Right renal cortex interstitium (tissue), 3 donors: ENCODE results near the gene UNC119. TPM values are rescaled to one million over a fixed set of nuclear protein-coding genes. Genes with fewer than 3 reads are reported as not detected.
"Not testable (repeated sequence)": the region's sequence is repeated elsewhere in the genome, so short reads cannot be mapped to it uniquely, and the experiment has no call there.

Experiments used
- DNase-seq, 3 donors: peaks; one replicate each; pipeline ENCODE4 v3.0.0-alpha.2; 2013; ENCODE audit warnings: low read depth in 3 of 3, low spot score in 2 of 3
- polyA plus RNA-seq, 3 donors: library from polyadenylated mRNA; unstranded; fragments of 120-200 nt; gene quantifications; one replicate each; pipeline ENCODE4 v1.2.1, GENCODE V29; 2013; ENCODE audit not compliant: insufficient read length in 3 of 3

Gene UNC119
- polyA plus RNA-seq, result 10 to 100 TPM; 51.9 to 61.9 (median 57.3) TPM

DNA sequence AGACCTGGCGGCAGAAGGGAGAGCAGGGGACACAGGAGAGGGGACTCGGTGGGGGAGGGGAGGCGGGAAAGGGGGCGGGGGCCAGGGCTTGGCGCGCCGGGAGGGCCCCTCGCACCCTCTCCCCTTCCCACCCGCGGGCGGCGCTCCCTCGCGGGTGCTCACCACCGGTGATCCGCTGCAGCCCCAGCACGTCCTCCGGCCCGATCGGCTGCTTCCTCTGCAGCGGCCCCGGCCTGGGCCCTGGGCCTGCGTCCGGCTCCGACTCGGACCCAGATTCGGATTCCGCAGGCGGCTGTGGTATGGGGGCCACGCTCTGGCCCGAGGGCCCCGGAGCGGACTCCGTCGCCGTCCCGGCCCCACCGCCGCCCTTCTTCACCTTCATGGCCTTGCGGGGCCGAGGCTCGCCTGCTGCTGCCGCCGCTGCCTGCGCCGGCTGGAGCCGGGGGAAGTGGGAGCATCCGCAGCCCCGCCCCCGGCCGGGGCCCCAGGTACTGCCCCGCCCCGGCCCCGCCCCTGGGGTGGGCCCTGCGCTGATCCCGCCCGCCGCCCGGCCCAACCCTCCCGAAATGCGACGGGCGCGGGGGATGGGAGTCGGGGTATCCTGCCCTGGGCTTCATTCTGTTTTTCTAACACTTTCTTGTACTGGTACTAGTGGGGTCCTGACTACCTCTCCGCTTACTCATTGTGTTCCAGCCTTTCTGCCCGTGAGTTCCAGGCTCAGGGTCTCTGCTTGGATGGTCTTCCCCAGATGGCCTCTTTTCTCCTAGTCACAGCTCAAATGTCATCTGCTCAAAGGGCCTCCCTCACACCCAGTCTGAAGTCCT, at the start of gene UNC119:
TSS of gene UNC119 (minus strand) at position 449 of the 824 bp plus-strand sequence. CDS start at position 382, 67 bp downstream.
- peak; percentile 67 to 75 (median 72) for DNase-seq

DNA sequence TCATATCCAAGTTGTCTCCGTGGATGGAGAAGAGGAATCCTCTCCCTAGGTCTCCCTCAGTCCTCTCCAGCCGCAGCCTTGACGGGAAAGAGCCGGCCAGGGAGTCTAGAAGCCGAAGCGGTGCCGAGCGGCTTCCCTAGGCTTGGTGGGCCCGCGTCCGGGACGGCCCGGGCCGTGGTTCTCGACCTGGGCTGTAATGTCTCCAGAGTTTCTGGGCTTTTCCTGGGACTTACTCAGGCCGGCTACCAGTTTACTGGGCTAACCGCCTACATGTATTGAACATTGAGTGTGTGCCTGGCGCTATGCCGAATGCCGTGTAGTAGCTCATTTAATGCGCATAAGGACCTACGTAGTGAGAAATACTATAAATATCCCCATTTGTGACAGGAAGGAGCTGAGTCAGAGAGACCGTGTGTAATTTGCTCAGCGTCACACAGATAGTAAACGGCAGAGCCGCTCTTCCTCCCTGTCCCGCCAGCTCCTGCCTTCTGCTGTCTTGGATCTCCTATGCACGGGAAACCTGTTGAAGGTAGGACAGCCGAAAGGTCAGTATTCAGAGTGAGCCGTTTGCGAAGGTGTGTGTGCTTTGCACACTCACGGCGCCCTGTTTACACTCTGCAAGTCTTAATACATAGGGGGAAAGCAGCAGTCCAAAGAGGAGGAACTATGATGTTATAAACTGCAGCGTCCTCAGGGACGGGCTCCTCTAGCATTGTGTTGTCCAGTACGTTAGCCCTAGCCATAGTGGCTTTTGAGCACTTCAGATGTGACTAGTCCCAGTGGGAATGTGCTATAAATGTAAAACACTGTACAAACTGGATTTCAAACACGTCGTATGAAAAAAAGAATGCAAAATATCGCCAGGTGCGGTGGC, 47.1 kb upstream of the UNC119 start:
- DNase-seq, result peak in 1 of 3 donors; percentile 48

DNA sequence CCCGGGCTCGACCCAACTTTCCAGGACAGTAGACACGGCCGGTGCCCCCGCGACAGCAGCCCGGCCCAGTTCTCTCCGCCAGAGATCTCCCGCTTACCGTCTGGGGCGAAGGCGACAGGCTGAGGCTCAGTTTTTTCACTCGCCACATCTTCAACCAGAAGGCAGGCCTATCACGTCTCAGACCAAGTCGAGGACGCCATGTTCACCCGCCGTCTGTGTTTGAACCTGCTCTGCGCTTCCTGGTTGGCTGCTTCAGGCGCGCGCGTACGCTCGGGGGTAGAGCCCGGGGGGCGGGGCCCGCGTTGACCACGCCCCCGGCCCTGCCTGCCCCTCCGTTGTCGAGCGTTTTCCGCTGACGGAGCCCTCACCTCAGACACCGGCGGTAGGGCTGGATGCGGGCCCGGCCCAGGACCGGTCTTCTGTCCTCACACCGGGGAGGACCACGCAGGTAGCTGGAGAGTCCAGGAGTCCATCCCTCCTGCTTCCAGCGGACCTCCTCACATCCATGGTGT, 46.4 kb upstream of the UNC119 start, which contains the start of gene SPAG5:
TSS of gene SPAG5 (minus strand) at position 227 of the 512 bp plus-strand sequence. CDS start at position 148, 79 bp downstream.
- DNase-seq, result peak; percentile 66 to 85 (median 80)

DNA sequence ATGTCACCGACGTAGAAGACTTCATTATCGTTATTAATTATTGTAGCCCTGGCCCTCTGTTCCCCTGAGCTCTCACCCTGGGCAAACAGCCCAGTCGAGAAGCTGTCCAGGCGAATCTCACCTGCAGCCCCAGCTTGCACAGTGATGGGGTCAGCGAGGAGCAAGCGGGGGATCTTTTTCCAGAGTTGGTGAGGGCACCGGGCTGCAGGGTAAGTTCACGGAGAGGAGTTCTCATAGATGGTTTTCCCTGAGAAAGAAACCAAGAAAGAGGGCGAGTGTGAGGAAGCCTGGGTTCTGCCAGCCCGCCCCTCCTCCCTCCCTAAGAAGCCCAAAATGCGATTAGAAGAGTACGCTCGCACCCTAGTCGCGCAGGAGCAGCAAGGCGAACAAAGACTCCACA, 46.0 kb upstream of the UNC119 start:
- no peak for DNase-seq

DNA sequence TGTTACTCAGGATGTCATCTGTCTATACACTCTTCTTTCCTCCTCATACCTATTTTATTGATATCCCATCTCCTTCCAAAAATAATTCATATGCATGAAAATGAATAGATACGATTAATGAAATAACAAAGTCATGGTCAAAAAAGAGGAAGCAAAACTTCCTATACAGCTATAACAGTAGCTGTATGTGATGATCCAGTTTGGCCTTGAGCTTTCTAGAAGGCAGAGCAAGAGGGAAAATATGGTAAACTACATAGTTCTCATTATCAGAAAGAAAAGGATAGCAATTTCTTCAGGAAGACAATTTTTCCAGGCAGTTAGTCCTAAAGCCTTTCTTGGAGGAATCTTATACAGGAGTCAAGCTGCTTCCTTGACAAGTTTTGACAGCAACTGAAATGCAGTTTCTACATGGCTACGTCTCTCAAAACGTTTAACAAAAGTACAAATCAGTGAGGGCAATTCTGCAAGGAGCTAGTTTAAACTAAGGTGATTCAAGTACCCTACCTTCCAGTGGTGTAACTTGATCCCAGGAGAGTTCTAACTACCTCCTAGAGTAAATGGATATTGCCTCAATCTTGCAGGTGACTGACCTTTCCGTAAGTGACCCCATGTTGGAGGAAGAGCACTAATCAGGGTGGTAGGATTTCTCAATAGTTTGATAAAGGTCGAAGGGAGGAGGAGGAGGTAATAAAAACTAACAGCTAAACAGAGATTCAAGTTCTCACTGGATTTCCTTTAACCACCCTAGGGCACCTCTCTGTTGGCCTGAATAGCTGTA, 45.4 kb upstream of the UNC119 start:
- no peak for DNase-seq

DNA sequence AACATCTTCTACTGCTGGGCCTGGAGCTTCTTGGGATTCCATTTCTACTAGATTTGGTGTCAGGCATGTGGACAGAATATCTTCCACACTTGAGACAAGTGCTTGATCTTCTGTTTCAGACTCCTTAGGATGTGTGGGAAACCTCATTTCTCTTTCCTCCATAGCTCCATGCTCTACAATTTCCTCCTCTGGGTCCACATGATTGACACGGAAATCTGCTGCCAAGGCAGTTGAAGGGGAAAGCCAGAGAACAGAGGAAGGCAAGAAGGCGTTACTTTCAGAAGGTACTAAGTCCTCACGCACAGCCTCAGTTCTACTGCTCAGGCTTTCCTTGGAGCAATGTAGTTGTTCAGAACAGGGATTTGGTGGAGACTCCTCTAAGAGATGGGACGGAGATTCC, 39.8 kb upstream of the UNC119 start:
- no peak for DNase-seq

DNA sequence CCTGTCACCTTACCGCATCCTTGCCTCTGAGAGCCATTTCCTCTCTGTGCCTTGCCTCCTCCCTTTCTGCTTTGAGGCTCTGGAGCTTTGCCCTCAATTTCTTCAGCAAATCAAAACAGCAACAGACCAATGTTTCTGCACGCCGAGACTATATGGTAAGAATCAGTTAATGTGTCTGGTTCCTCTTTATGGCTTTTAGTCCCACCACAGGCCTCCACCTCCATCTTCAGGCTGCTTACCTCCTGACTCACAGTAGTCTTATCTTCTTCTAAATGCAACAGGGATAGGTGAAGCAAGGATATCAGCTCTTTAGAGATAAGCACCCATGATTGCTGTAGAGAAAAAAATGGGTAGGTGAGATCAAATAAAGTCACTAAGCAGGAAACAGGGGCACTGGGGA, 33.4 kb upstream of the UNC119 start:
- DNase-seq, result no peak

DNA sequence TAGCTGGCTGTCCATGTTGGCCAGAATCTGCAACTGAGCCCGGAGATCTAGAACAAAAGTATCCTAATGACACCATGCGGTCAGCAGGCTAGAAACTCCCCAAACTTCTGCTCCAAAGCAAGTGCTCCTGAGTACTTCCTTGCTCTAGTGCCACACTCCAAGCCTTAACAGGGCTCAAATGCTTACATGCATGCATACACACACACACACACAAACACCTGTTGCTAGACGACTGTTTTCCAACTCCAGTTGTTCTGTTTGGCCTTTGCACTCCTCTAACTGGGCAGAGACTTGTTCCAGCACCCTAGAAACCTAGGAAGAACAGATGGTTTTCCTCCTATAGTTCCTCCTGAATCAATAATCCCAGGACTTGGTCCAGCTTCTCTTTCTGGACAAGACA, 32.0 kb upstream of the UNC119 start:
- no peak for DNase-seq

DNA sequence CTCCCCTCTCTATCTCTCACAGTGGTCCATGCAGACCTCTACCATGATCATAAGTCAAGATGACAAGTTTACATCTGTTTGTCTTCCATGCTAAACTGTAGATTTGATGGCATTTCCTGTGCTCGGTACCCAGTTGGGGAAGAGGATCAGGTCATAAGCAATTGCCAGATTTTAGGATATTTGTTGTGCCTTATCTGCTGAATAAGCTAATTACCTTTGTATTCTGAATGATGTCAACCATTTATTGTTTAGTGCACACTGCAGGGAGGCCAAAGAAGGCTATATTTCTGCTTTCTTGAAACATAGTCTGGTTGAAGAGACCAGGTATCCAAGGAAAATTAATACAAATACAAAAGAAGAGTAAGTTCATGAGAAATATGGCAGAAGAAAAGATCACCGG, 30.1 kb upstream of the UNC119 start:
- DNase-seq, result no peak

DNA sequence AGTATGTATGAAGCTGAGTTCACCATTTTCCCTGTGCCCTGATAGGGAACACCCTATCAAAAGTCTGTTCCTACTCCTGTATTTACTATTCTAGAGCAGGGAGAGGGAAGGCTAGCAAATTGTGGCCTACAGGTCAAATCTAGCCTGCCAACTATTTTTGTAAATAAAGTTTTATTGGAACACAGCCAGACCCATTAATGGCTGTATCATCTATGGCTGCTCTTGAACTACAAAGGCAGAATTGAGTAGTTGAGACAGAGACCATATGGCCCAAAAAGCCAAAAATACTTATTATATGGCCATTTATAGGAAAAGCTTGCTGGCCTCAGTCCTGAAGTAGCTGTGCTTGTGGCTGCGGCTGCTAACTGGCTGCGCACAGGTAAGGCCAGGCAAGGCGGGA, 28.5 kb upstream of the UNC119 start:
- no peak for DNase-seq

DNA sequence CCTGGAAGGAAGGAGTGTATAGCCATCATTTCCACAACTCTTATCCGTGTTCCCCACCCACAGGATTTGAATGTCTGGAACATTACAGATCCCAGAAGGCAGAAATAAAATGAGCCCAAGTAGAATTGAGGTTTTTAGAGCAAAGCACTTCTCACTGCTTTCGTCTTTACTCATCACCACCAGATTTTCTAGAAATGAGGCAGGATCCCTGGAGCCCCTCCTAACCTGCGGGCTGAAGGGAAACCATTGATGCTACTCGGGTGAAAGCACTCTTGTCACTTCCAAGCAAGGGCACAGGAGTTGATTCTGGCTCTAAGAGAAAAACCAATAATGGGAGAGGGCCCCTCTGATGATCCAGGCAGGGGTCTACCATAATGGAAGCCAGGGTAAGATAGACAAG, 27.1 kb upstream of the UNC119 start:
- no peak for DNase-seq

DNA sequence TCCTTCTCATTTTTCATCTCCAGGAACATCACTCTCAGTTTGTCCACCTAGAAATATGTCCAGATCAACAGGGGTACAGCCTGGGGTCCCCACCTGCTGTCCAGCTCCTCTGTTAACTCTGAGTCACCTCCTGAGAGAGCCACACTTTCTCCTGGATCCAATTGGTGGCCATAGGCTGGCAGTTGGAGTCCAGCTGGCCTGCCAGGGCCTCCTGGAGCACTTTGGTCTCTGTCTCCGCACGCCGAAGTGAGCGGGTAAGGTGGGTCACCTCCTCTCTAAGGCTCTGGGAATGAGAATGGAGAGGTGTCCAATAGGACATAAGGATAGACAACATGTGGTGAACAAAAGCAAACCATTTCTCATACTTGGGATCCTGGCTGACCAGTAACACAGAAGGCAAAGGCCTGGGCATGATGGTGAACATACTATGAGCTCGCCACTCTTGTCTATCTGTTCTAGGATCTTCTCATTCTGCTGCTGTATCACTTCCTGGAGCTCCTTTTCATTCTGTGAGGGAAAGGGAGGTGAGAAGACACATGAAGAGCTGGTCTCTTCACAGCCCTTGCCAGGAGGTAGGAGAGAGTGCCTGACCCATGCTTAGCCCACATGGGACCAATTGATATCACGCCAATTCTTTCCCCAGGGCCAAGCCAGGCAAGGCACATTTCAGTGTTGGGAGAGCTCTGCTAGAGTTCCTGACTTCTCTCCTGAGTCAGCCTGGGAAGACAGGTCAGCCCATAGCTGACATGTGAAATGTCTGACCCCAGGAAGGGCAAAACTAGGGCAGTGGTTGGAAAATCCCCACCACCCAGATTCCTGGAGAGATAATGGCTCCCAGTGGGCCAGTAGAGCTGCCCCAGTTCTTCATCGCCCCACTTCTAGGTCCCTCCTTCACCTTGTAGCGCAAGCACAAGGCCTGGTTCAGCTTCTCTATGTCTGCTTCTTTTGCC, 26.1 kb upstream of the UNC119 start:
- no peak for DNase-seq

DNA sequence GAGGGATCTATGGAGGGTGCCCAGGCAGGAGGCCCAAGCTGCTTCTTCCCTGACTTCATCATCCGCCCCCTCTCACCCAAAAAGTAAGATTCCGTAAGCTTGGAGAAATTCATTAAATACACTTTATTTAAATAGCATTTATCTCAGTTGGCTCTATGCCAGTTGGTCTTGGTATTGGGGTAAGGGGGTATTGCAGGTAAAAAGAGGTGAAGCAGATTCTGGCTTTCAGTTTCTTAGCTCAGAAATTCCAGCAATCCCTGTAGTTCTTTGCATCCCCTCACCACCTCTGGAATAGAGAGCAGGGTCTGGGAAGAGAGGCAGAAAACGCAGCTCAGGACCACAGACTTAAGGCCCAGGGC, 25.0 kb upstream of the UNC119 start:
- no peak for DNase-seq

DNA sequence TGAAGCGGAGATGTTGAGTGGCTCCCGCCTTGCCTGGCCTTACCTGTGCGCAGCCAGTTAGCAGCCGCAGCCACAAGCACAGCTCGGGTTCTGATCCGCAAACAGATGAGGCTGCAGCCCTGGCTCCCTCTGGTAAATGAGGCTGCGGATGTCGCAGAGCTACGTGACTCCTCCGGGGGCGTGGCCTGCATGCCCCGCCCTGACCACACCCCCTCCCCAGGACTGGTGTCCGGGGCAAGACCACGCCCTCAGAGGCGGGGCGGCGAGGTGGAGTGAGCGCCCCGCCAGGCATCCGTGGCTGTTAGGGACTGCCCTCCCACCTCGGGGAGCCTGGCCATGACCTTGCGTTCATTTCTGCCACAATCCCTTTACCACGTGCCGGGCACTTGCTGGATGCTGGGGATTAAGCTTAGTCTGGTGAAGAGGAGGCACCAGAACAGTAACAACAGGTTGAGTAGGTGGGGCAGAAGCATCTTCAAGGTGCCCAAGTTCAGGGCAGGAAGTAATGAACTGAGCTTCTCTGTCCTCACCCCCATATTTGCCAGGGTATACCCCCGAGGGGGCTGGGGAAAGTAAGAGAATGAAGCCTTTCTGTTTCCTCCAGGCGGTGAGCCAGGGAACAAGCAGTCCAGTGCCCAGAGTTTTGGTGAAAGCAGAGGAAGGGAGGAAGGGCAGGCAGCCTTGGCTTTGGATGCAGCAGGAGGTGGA, 24.5 kb upstream of the UNC119 start, which contains the start of gene ALDOC:
TSS of gene ALDOC (minus strand) at position 138 of the 708 bp plus-strand sequence. CDS start 1,363 bp downstream, outside the sequence.
- peak; percentile 64 to 77 (median 73) for DNase-seq

DNA sequence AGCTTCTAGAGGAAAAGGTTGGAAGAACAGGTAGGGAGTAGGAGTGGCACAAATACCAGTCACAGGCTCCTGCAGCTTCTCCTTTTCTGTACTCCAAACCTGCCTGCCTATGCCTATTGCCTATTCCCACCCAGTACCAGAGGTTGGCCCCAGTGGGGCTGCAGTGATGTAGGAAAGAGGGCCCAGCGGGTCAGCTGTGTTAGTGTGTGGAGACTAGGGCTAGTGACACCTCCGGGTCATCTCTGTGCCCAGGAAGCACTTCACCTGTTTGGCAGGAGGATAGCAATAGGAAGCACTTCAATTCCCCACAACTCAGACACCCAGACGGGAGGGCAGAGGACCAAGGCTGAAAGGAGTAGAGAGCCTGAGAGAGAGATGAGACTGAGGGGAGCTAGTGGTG, 23.6 kb upstream of the UNC119 start:
- not testable (repeated sequence) for DNase-seq

DNA sequence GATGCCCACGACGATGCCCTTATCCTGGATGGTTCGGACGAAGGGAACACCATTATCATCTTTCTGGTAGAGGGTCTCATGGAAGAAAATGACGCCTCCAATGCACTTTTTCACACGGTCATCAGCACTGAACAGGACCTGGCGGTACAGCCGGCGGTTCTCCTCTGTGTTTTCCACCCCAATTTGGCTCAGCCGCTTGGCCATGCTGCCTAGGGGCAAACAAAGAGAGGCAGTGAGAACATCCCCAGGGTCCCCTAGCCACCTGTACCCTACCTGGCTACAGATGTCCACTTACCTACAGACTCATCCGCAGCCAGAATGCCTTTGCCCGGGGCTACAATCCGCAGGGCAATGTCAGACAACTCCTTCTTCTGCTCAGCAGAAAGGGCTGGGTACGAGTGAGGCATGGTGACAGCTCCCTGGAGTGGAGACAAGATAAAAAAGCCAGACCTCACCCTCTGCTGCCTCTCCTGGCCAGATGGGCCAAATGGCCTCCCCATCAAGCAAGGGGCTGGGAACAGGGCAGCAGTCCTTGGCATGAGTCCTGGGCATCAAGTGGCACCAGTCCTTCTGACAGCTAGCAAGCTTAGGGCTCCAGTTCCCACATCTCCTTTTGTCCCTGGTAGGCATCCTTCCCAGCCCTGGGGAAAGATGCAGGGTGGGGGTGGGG, 22.8 kb upstream of the UNC119 start:
- DNase-seq, result no peak

DNA sequence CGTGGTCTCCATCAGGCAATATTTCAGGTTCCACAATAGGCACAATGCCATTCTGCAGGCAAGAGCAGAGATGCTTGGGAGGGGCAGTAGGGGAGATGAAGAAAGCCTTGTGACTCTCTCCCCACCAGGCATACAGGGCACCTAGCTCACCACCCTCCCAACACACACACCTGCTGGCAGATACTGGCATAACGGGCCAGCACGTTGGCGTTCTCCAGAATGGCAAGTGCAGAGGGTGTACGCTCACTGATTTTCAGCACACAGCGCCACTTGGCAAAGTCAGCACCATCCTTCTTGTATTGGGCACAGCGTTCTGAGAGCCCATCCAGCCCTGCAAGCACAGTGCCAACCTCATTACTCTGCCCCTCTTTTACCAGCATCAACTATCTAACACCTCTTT, 22.1 kb upstream of the UNC119 start:
- DNase-seq, result no peak

DNA sequence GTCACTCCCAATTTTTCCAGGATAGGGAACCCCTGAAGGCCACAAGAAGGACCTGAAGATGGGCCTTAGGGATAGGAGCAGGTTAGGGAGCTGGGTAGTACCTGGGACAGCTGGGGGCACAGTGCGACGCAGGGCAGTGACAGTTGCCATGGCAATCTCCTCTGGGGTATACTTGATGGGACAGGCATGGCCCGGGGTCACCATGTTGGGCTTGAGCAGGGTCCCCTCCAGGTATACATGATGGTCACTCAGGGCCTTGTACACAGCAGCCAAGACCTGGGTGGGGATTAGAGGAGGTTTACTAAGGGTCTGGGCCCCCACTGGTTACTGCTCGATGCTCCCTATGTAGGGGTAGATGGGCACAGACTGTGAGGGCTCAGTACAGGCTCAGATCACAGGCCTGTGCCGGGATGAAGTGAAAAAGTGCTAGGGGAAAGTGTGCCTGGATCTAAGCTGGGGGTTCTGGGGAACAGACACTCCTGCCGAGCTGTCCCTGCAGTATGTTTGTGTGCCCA, 21.6 kb upstream of the UNC119 start:
- DNase-seq, result no peak
